ENCODE measurements around the gene ARHGAP24.

The ARHGAP24 gene

GRCh38 chr4:85527815-85528214 is 52.9 kb downstream of the ARHGAP24 start:
- H3K4me3 ChIP-seq (ENCODE audit: low read depth, low read length): no peak overlapping the region
- in situ Hi-C loops (cut with HindIII; ENCODE audit: low sequenced_read_pairs): no loop called here
- DNase-seq (ENCODE audit: low read depth, low spot score): no peak
- TF ChIP-seq, protein P1, sequence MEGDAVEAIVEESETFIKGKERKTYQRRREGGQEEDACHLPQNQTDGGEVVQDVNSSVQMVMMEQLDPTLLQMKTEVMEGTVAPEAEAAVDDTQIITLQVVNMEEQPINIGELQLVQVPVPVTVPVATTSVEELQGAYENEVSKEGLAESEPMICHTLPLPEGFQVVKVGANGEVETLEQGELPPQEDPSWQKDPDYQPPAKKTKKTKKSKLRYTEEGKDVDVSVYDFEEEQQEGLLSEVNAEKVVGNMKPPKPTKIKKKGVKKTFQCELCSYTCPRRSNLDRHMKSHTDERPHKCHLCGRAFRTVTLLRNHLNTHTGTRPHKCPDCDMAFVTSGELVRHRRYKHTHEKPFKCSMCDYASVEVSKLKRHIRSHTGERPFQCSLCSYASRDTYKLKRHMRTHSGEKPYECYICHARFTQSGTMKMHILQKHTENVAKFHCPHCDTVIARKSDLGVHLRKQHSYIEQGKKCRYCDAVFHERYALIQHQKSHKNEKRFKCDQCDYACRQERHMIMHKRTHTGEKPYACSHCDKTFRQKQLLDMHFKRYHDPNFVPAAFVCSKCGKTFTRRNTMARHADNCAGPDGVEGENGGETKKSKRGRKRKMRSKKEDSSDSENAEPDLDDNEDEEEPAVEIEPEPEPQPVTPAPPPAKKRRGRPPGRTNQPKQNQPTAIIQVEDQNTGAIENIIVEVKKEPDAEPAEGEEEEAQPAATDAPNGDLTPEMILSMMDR (IDR thresholded peaks at IDR 0.05; ENCODE audit: low read depth, low read length): no peak

GRCh38 chr4:85531560-85532341 is 56.8 kb downstream of the ARHGAP24 start:
- no peak for DNase-seq (ENCODE audit: low read depth, low spot score)
- TF ChIP-seq, protein P1 (IDR thresholded peaks at IDR 0.05; ENCODE audit: low read depth, low read length): no peak
- in situ Hi-C loops (cut with HindIII; ENCODE audit: low sequenced_read_pairs): no loop called here
- H3K4me3 ChIP-seq (ENCODE audit: low read depth, low read length): no peak overlapping the region

- no peak for DNase-seq (ENCODE audit: low read depth, low spot score)
- TF ChIP-seq, protein P1 (IDR thresholded peaks at IDR 0.05; ENCODE audit: low read depth, low read length): no peak
- no peak overlapping the region for H3K4me3 ChIP-seq (ENCODE audit: low read depth, low read length)
- in situ Hi-C loops (cut with HindIII; ENCODE audit: low sequenced_read_pairs): no loop called here
Measured at GRCh38 chr4:85534120-85534519, 59.2 kb downstream of the ARHGAP24 start.

DNA sequence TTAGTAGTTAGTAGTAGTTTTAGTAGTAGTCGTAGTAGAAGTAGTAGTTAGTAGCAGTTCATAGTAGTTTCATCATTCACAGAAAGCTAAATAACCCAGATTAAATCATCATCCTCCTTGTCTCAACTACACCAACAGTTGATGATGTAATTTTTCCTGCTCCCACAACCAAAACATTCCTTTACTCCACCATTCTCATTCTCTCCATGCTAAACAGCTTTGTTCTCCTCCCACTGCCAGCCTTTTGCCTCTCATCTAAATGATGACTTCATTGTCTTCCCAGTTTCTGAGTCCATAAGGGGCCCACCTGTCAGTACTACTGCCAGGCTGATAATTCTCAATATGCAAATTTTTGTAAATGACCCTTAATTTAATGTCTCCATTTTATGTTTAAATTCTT is 68.9 kb downstream of the ARHGAP24 start:
- TF ChIP-seq, protein P1 (IDR thresholded peaks at IDR 0.05; ENCODE audit: low read depth, low read length): no peak
- in situ Hi-C loops (cut with HindIII; ENCODE audit: low sequenced_read_pairs): no loop called here
- no peak overlapping the region for H3K4me3 ChIP-seq (ENCODE audit: low read depth, low read length)
- DNase-seq (ENCODE audit: low read depth, low spot score): peak; percentile 52

DNA sequence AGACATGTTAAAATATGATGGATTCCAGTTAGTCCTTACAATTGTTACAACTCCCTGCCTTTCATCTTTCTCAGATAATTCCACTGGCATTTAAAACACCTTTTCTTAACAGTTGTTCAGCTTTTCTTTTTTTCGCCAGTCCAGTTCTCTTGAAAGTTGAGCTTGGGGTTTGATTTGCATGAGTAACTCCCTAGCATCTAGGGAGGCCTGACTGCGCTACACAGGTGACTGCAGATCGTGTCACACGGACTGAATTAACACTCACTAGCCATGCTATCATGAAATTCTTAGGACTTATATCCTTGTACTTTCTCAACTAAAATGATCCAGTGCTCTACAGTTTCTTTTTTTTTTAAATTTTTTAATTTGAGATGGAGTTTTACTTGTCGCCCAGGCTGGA is 69.8 kb downstream of the ARHGAP24 start:
- H3K4me3 ChIP-seq (ENCODE audit: low read depth, low read length): no peak overlapping the region
- no peak for DNase-seq (ENCODE audit: low read depth, low spot score)
- TF ChIP-seq, protein P1 (IDR thresholded peaks at IDR 0.05; ENCODE audit: low read depth, low read length): no peak
- in situ Hi-C loops (cut with HindIII; ENCODE audit: low sequenced_read_pairs): no loop called here

GRCh38 chr4:85548116-85548515 is 73.2 kb downstream of the ARHGAP24 start:
- TF ChIP-seq, protein P1 (IDR thresholded peaks at IDR 0.05; ENCODE audit: low read depth, low read length): no peak
- DNase-seq (ENCODE audit: low read depth, low spot score): no peak

More at GRCh38 chr4:85548116-85548515, 73.2 kb downstream of the ARHGAP24 start:
- no peak overlapping the region for H3K4me3 ChIP-seq (ENCODE audit: low read depth, low read length)
- in situ Hi-C loops (cut with HindIII; ENCODE audit: low sequenced_read_pairs): no loop called here

Data from astrocyte of the spinal cord (primary cell).